ENCODE data around the gene TANGO2.
"Not testable (repeated sequence)": the region's sequence is repeated elsewhere in the genome, so short reads cannot be mapped to it uniquely, and the experiment has no call there.

TANGO2 gene

GRCh38 chr22:20066617-20067383 is 45.9 kb downstream of the TANGO2 start:
- no peak for DNase-seq

DNA sequence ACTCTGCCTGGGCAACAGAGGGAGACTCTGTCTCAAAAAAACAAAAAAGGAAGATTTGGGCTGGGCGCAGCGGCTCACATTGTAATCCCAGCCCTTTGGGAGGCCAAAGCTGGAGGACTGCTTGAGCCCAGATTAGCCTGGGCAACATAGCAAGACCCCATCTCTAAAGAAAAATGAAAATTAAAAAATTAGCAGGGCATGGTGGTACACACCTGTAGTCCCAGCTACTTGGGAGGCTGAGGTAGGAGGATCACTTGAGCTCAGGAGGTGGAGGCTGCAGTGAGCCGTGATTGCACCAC is 46.4 kb downstream of the TANGO2 start:
- DNase-seq: not testable (repeated sequence)

GRCh38 chr22:20068640-20069039 is 47.7 kb downstream of the TANGO2 start:
- DNase-seq: no peak

GRCh38 chr22:20069331-20070042 is 48.6 kb downstream of the TANGO2 start:
- DNase-seq: no peak

DNA sequence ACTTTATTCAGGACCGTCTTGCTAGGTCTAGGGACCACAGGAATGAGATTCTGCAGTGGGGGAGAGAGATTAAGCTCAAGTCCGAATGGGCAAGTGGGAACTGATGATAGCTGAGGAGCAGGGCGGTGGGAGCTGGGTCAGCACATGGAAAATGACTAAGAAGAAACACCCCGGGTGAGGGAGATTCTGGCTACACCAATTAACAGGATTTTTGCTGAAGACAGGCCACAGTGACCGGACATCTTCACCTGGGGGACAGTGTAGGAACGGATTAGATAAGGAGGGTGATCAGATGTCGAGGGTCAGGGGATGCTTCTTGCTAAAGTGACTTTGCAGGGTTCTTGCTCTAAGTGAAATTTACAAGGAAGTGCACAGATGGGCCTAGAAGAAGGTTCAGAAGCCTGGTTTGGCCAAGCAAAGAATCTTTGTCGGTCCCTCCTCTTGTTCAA is 50.6 kb downstream of the TANGO2 start:
- DNase-seq: no peak

- DNase-seq: no peak
These were observed 55.8 kb downstream of the TANGO2 start for GRCh38 chr22:20076627-20077172.

GRCh38 chr22:20079745-20080444 is 59.0 kb downstream of the TANGO2 start, which contains the start of gene DGCR8:
TSS of gene DGCR8 (plus strand) at chr22:20080241. CDS start at chr22:20085964, 5,723 bp downstream.
- peak; percentile 92 for DNase-seq

GRCh38 chr22:20080445-20080775 is 59.5 kb downstream of the TANGO2 start:
- DNase-seq: no peak

DNA sequence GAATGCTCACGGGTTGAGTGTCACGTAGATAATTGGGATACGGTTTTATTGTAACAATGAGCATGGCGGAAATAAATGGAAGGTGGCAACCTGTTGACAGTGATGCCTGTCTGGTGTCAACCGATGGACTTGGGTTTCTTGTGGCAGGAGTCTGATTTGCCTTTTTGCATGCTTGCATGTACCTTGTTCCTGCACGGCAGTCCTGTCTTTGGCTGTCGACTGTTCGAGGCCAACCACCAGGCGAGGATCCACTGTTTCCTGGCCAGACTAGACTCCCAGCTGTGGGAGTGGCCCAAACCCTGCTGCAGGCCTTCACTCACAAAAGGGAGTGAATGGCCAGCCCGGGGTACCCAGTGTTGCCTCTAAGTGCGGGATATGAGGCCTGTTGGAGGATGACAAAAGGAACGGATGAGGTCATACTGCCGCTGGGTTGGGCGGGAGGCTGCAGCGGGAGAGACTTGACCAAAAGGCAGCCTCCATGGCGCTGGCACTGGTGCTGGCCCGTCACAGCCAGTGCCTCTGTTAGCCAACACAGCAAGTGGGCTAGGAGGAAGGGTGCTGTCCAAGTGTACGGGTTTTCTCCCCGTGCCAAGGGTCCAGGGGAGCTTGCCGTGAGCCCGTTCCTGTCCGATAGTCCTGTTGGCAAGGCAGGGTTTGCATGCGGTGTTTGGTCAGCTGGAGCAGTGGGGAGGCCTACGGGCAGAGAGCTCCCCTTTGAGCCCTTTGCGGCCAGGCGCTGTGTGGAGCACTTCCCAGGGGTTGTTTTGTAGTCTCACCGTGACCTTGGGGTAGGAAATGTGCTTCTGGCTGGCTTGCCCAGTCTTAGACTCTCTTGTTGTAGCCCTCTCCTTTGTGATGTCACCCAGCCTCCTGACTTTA is 60.1 kb downstream of the TANGO2 start:
- no peak for DNase-seq

DNA sequence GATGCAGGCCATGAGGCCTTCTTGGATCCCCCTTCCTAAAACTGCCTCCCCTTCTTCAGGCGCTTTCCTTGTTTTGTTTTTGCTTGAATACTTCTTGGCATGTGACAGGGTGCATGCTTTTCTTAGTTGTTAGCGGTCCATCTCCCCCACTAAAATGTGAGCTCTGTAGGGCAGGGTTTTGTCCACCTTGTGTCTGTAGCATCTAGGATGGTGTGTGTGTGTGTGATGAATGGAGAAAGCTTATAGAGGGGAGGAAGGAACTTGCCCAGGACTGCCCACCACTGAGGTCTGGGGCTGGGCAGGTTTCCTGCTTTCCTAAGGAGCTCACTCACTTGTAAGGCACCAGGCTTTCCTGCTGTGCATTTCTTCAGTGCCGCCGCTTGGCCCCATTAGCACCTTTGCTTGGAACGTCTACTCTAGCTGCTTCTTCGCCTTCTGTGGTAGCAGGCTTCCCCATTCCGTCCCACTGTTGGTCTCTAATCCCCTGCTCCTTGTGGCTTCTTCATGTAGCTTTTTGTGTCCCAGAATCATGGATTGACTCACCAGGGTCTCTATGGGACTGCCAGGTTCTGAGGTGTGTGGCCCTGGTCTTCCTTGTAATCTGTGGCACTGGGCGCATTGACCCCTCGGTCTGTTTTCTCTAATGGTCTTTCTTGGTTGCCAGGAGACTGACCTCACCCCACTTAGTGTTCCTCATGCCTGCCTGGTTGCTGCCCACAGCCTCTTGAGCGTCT is 62.4 kb downstream of the TANGO2 start:
- no peak for DNase-seq

GRCh38 chr22:20083891-20084546 is 63.1 kb downstream of the TANGO2 start:
- DNase-seq: no peak

- no peak for DNase-seq
These were observed 63.9 kb downstream of the TANGO2 start for GRCh38 chr22:20084547-20085413.

GRCh38 chr22:20085651-20086050 is 64.7 kb downstream of the TANGO2 start:
- no peak for DNase-seq

- no peak for DNase-seq
These were observed 65.2 kb downstream of the TANGO2 start for GRCh38 chr22:20086101-20086599.

- no peak for DNase-seq
These were observed 65.9 kb downstream of the TANGO2 start for GRCh38 chr22:20086763-20087162.

DNA sequence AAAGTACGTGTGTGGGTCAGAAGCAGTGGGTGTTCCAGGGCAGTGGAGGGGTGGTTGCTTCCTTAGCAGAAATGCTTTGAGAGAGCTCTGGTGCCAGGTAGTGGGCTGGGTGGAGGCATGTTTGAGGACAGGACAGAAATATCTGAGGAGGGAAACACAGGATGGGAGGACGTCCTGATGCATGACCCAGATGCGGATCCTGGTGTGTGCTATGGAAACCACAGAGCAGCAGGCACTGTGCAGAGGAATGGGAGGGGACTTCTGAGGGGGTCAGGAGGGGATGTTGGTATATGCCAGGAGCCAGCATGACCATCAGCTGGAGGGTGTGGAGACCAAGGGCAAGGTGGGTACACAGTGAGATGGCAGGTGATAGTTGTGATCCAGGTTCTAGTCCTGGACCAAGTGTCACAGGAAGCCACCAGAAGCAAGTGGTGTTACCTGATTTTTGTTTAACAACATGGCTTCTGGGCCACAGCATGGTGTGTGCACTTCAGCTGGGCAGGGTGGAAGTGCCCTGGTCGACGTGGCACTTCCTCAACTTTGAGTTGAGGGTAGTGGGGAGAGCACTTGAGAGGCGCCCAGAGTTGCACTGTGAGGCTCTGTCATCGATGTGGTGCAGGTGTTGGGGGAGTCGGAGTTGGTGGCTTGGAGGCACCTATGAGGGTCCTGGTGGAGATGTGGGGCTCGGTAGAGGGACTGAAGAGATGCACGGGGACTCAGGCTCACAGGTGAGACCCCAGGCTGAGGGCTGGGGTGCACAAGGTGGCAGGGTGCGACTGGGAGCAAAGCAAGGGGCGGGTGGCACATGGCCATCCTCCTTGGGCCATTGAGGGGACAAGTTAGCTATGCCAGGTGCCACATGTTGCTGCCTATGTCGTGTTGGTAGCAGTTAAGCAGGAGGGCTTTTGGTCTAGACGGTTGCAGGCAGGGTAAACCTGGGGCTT is 66.7 kb downstream of the TANGO2 start:
- no peak for DNase-seq

DNA sequence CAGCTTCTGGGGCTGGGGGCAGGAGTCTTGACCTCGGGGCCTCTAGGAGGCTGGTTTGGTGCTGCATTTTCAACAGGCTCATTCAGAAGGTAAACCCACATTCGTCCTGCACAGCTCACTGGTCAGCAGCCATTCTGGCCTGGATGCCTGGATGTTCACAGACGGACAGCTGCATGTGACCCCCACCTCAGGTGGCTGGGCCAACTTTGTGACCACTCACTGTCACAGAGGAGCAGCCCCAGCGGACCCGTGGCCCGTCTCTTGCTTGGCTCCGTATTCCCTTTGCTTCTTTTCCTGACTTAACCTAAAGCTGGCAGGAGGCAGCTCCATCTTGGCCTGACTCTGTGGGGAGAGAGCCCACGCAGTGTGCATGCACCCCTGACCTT is 67.3 kb downstream of the TANGO2 start:
- no peak for DNase-seq

GRCh38 chr22:20089226-20089976 is 68.5 kb downstream of the TANGO2 start:
- no peak for DNase-seq

Measured in 8988T (cell line).